PFSK-1 (cell line): ENCODE data around the gene ZC3H18.
A peak's percentile ranks its signal among the peaks of the same experiment; 100 is the strongest.

Experiments used
- FOXP2 ChIP-seq: optimal IDR thresholded peaks from 2 replicates; pipeline ENCODE3; 2011; ENCODE audit warnings: borderline replicate concordance, control low read depth, inconsistent platforms; ENCODE audit not compliant: insufficient read depth; ENCODE audit errors: extremely low read length, extremely low read depth
- POLR2AphosphoS5 ChIP-seq: IDR thresholded peaks from 2 replicates; pipeline ENCODE4 v1.6.1; 2012; ENCODE audit warnings: low read depth, mild to moderate bottlenecking, control low read depth, low read length, moderate library complexity
- REST ChIP-seq, 2 experiments: IDR thresholded peaks; 2 replicates each; pipeline versions ENCODE4 v1.6.1 to v1.8.0; 2011 to 2012; ENCODE audit warnings: low read depth in 2 of 2, low read length in 2 of 2, control low read depth in 1 of 2, inconsistent platforms in 1 of 2, mild to moderate bottlenecking in 1 of 2, moderate library complexity in 1 of 2; ENCODE audit not compliant: insufficient read depth in 1 of 2
- SIN3A ChIP-seq: IDR thresholded peaks from 2 replicates; pipeline ENCODE4 v1.6.1; 2012; ENCODE audit warnings: mild to moderate bottlenecking, low read length, moderate library complexity, borderline replicate concordance; ENCODE audit not compliant: insufficient read depth
- TAF1 ChIP-seq: IDR thresholded peaks from 2 replicates; pipeline ENCODE4 v1.6.1; 2012; ENCODE audit warnings: low read length, control low read depth, borderline replicate concordance; ENCODE audit not compliant: insufficient read depth

The ZC3H18 gene

GRCh38 chr16:88667461-88667860 is 97.3 kb downstream of the ZC3H18 start:
- TF ChIP-seq REST (IDR thresholded peaks at IDR 0.05; ENCODE audit: insufficient read depth in 1 of 2, low read depth in 2 of 2, low read length in 2 of 2) (no peak), TAF1 (no peak), POLR2AphosphoS5 (no peak), SIN3A (no peak), FOXP2 (peak; percentile 70)

- TF ChIP-seq REST (IDR thresholded peaks at IDR 0.05; ENCODE audit: insufficient read depth in 1 of 2, low read depth in 2 of 2, low read length in 2 of 2) (no peak), POLR2AphosphoS5 (no peak), SIN3A (no peak), FOXP2 (no peak), TAF1 (no peak)
Observed at GRCh38 chr16:88669980-88670379, 99.8 kb downstream of the ZC3H18 start.

- no peak for TF ChIP-seq SIN3A
- TF ChIP-seq REST (IDR thresholded peaks at IDR 0.05; ENCODE audit: insufficient read depth in 1 of 2, low read depth in 2 of 2, low read length in 2 of 2): no peak
- no peak for TF ChIP-seq TAF1
Observed at GRCh38 chr16:88671806-88672205, 101.6 kb downstream of the ZC3H18 start.

- no peak for TF ChIP-seq TAF1
- no peak for TF ChIP-seq REST (IDR thresholded peaks at IDR 0.05; ENCODE audit: insufficient read depth in 1 of 2, low read depth in 2 of 2, low read length in 2 of 2)
- no peak for TF ChIP-seq FOXP2
- no peak for TF ChIP-seq SIN3A
- no peak for TF ChIP-seq POLR2AphosphoS5
Observed at GRCh38 chr16:88672776-88673175, 102.6 kb downstream of the ZC3H18 start.

GRCh38 chr16:88673716-88674379 is 103.6 kb downstream of the ZC3H18 start:
- TF ChIP-seq SIN3A (no peak), TAF1 (no peak), REST (IDR thresholded peaks at IDR 0.05; ENCODE audit: insufficient read depth in 1 of 2, low read depth in 2 of 2, low read length in 2 of 2) (no peak), FOXP2 (no peak), POLR2AphosphoS5 (no peak)
